Activated gamma-delta T cell treated with anti-CD3 and anti-CD28 coated beads, Interleukin-2, amount 50 U/mL, for 16 hours (primary cell): ENCODE measurements around the gene RAB27B.
"Not testable (repeated sequence)": the region's sequence is repeated elsewhere in the genome, so short reads cannot be mapped to it uniquely, and the experiment has no call there.

ENCODE experiments used
- DNase-seq: peaks from one replicate; pipeline ENCODE4 v3.0.0-alpha.2; 2020; ENCODE audit warnings: low read depth

Gene RAB27B

DNA sequence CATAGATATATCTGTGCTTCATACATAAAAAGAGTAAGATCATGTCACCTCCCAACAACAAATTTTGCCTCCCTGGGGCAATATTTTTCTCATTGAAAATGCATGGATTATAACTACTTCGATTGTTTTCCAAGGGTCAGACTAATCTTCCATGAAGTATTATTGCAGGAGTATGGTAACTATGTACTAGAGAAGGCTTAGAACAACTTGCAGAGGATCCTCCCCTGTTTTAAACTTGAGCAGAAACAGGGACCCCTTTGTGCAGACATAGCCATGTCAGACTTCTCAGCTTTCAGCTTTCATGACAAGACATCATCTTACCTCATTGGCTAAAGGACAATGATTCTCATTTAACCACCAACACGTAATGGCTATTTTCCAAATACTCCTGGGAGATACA, 13.2 kb upstream of the RAB27B start:
- no peak for DNase-seq

- not testable (repeated sequence) for DNase-seq
These were observed 7.4 kb upstream of the RAB27B start for GRCh38 chr18:54820785-54821275.

DNA sequence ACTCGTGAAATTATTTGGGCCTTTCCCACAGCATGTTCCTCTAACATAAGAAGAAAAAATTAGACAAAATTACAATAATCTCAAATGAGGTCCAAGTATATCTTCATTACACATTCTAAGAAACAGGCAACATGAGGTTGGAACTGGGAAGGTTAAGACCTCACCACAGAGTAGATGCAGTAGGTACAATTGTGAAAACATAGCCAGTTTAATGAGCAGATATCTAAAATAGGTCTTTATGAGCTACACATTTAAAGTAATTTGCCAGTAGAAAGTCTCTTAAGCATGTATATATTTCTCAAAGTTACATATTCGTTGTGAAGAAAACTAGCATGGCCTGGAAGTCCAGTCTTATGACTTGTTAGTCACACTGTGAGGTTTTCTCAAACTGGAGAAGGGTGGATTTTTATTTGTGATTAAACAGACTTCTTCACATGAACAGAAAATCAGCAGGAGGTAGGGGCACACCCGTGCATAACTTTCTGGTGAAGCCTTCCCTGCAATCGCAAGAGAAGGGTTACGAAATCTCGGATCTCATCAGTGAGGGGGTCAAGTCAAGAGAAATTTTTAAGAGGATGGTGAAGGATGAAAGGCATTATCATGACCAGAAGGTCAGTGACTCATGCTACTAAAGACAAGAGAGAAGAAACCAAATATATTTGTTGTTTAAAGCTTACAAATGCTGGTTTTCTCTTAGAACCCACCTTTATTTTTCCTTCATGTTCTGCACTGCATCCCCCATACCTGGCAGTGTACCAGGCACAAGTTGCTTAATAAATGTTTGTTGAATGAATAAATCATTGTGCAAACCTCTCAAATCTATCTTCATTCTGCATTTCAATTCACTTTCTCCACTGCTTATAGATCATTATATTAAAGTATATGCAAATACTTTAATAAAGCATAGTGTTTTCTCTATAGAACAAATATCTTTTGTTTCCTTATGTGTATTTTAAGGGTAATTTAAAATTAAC, 5.1 kb upstream of the RAB27B start:
- DNase-seq = no peak

- DNase-seq = no peak
These were observed 3.5 kb upstream of the RAB27B start for GRCh38 chr18:54824761-54825160.

DNA sequence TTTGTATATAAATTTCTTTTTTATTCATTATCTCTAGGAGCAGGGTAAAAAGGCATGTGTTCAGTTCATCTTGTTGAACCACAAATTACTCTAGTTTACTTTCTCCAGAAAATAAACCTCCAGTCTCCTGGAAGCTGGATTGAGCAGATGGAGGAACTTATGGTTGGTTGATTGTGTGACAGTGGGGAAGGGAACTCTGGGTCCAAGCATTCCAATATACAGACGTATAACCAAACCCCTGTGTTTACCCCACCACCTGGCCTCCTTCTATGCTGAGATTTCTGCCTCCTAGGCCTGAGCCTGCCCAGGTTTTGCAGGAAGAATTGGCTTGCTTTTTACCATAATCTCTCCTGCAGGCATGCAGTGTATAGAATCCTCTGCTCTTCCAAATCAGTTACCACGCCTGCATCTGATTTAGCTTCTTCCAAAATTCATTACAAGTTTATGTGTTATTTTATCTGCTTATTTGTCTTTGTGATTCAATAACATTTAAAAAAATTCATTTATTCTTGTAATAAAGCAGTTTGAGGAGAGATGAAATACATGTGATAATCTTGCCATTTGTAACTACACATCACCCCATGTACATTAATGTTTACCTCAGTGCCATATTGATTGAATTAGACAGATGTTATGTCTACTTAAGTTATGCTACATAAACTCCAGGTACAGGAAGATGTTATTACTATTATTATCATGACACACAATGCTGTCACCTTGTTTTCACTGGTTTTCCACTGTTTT, 2.5 kb upstream of the RAB27B start:
- DNase-seq = no peak

DNA sequence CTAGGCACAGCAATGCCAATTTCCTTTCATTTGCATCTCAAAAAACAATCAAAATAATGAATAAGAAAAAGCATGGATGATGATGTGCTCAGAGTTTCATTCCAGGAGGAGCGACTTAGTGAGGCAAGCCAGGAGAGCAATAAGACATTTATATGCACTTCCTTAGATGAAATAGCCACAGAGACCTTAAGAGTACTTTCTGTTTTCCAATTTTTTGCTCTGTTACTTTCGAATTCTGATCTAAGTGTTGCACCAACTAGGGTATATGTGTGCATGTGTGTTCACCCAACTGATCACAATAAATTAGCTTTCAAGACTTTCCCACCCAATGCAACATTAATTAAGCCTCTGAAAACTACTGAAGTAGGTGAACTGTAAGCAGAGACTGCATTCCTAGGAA, 709 bp downstream of the RAB27B start:
- DNase-seq = no peak

GRCh38 chr18:54829856-54830255, 1.6 kb downstream of the RAB27B start:
- DNase-seq = no peak

DNA sequence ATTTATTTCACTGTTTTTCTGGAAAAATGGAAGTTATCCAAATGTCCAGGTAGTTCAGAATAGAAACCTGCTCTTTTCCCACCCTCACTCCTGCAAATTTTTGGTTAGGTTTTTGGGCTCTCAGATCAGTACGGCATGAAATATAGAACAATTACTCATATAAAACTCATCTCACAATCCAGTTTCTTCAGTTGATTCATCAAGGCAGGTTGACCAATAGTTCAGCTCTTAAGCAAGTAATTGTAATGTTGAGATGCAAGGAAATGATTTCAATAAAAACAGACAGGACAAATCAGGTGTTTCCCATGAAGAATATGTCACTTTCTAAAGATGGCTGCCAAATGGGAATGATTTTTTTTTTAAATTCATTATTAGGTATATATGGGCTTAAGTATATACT, 2.0 kb downstream of the RAB27B start:
- DNase-seq = no peak

DNA sequence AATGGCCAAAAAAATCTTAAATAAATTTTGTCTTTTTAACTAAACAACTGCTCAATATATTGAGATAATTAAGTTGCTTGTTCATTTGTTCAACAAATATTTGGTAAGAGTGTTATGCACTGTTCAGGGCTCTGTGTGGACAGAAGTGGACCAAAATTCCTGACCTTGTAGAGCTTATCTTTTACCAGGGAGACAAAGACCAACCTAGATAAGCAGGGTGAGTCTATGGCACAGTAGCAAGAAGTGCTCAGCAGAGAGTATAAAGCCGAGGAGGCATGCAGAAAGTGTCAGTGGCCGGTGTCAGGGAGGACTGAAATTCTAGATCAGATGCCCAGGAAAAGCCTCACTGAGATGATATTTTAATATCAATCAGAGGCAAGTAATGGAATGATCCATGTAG, 2.6 kb downstream of the RAB27B start:
- no peak for DNase-seq

- no peak for DNase-seq
These were observed 7.7 kb downstream of the RAB27B start for GRCh38 chr18:54835944-54836343.

GRCh38 chr18:54843314-54843713, 15.0 kb downstream of the RAB27B start:
- DNase-seq = no peak

DNA sequence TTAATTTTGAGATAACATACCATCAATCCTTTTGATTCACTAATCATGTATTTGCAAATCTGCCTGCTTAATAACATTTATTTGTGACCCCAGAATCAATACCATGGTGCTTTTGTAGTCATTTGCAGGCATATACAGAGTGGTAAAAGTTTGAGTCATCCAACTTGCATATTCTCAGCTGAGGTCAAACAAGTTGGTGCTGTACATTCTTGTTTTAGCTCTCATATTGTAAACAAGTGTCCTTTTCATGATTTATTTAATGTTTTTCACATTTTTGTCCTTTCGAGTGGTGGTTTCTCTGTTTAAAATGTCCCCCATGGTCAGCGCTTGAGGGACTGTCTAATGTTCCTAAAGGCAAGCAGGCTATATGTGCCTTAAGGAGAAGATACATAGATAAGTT, 17.5 kb downstream of the RAB27B start:
- no peak for DNase-seq

GRCh38 chr18:54848121-54848520, 19.8 kb downstream of the RAB27B start:
- DNase-seq = no peak

DNA sequence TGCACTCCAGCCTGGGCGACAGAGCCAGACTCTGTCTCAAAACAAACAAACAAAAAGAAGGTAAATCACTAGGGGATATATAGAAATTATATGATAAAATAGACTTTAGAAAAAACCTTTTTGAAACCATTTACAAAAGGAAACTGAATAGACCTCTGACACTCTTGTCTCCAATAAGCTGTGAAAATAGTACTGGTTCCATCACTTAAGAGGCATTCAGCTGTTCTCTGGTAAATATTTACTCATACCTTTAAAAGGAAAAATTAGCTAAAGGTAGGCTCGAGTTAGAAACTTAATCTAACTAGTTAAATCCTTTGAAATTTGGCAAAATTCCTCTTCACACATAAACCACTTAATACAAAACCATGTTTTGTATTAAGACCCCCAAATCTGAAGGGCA, 21.4 kb downstream of the RAB27B start:
- DNase-seq = no peak

- no peak for DNase-seq
These were observed 22.3 kb downstream of the RAB27B start for GRCh38 chr18:54850598-54850997.

DNA sequence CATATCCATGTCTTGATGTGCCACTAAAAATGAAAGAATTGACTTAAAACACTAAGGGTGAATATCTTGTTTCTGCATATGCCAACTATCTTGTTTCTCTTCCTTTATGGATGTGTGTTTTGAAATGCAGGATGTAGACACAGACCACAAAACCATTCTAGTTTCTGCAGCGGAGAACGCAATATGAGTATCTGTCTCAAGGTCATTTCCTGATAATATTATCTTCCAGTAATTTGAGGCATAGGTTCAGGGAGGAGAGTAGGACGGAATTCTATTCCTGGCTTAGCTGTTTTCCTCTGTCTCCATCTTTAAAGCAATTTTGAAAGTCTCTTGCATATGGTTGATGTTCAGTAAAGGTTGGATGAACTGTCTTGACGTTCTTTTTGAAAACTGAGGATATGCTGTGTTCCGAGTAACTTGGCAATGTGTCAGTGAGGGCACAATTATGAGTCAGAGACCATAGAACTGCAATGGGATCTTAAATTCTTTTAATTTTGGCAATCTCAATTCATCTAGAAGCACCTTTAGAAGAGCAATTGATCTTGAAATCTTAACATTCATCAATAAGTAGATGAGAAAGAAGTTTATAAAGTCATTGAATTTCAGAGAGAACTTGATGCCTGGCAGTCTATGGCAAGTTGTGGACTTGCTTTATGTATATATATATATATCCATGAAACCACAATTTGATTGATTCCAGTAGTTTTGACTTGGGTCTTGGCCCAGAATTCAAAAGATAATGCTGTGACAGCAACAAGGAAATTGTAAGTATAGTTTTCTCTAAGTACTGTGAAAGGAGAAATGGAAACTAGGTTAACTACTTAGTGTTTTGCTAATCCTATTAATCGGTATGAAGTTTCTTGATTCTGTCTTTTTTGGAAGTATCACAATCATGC, 24.8 kb downstream of the RAB27B start:
- no peak for DNase-seq

- not testable (repeated sequence) for DNase-seq
These were observed 26.8 kb downstream of the RAB27B start for GRCh38 chr18:54855050-54855449.

DNA sequence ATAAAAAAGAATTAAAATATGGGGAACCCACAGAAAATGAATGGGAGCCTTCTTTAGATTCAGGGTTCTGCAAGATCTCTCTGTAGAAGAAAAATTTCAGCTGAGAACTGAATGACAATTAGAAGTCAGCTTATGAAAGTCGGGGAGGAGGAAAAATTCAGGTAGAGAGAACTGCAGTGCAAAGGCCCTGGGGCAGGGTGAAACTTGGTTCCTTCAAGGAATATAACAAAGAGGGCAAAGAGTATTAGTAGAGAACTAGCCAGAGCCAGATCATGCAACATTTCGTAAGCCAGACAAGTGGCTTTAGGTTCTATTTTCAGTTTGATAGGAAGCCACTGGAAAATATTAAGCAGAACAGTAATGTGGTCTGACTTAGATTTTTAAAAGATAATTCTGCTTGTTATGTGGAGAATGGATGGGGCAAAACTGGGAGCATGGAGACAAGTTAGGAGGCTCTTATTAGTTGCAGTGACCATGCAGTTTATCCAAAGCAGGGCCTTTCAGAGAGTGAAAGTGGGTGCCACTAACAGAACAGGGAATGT, 27.9 kb downstream of the RAB27B start:
- no peak for DNase-seq

DNA sequence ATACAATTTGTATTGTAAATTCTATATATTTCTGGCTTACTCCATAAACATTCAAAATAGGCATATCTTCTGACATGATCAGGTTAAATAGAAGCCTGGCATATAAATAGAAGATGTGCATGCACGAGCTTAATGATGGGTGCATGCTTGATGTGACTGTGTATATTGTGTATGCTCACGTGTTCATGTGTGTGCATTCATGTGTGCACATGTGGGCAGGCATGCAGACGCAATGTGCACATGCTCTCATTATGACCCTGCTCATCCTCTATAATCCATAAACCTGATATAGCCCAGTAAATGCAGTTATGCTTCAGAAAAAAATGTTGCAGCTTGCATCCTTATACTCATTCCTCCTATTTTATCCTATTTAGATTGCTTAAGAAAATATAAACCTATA, 29.2 kb downstream of the RAB27B start:
- DNase-seq = no peak

DNA sequence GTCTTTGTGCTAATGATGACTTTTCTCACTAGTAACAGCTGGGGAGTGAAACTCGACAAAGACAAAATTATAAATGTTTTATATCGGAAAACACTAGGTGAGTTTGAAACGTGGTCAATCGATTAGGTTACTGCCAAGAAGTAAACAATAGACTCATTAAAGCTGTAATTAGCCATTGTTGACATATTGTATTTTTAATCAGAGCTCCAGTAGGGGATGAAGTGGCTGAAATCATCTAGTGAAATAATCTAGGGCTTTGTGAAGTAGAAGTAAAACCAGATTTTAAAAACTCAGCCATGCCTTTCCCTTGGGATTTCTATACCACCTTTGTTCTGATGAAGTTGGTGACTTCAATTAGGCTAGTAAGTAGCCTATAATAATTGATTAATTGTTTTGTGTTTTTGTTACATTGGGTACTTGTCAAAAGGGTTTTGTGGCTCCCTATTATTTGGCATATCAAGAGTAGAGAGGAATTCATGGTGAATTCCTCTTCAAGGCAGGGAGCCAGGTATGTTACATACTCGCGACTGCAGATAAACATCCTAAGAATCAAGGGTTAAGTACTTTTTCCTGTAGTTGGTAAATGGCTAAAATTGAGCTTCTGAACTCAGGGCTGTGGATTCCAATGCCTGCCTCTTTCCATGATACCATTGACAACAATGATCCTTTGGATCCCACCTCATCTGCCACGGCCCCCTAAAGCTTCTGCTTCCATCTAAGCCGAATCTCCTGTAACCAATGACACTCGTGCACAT, 31.6 kb downstream of the RAB27B start:
- DNase-seq = no peak

- no peak for DNase-seq
These were observed 32.7 kb downstream of the RAB27B start for GRCh38 chr18:54860941-54861340.
